ENCODE results near the gene SMAP2.

The SMAP2 gene

GRCh38 chr1:40431385-40431784 is 57.9 kb downstream of the SMAP2 start:
- no peak overlapping the region for H3K9ac ChIP-seq (ENCODE audit: low read length)
- H3K27ac ChIP-seq (ENCODE audit: low read depth, low read length), result no peak overlapping the region
- H3K4me3 ChIP-seq (ENCODE audit: low read depth in 1 of 2, low read length in 2 of 2), result no peak overlapping the region
- no peaks in the 10 kb centered on the region for H3K9me3 ChIP-seq (ENCODE audit: low read length)
- no peaks in the 10 kb centered on the region for H3K36me3 ChIP-seq (ENCODE audit: insufficient read depth, low read length)
- H3K27me3 ChIP-seq (ENCODE audit: control insufficient read depth in 1 of 2, insufficient read depth in 2 of 2, low read length in 2 of 2), result no peaks in the 10 kb centered on the region
- H3K4me1 ChIP-seq (ENCODE audit: insufficient read depth, low read length), result no peaks in the 10 kb centered on the region

- H3K9me3 ChIP-seq (ENCODE audit: low read length), result no peaks in the 10 kb centered on the region
- H3K4me1 ChIP-seq (ENCODE audit: insufficient read depth, low read length), result no peaks in the 10 kb centered on the region
- H3K36me3 ChIP-seq (ENCODE audit: insufficient read depth, low read length), result no peaks in the 10 kb centered on the region
- no peaks in the 10 kb centered on the region for H3K27me3 ChIP-seq (ENCODE audit: control insufficient read depth in 1 of 2, insufficient read depth in 2 of 2, low read length in 2 of 2)
- H3K9ac ChIP-seq (ENCODE audit: low read length), result no peak overlapping the region
- no peak overlapping the region for H3K4me3 ChIP-seq (ENCODE audit: low read depth in 1 of 2, low read length in 2 of 2)
- no peak overlapping the region for H3K27ac ChIP-seq (ENCODE audit: low read depth, low read length)
Measured at GRCh38 chr1:40432644-40433390, 59.3 kb downstream of the SMAP2 start.

GRCh38 chr1:40435471-40435870 is 61.9 kb downstream of the SMAP2 start:
- Histone ChIP-seq H3K9me3 (ENCODE audit: low read length) (no peaks in the 10 kb centered on the region), H3K36me3 (ENCODE audit: insufficient read depth, low read length) (no peaks in the 10 kb centered on the region), H3K27ac (ENCODE audit: low read depth, low read length) (no peak overlapping the region), H3K27me3 (ENCODE audit: control insufficient read depth in 1 of 2, insufficient read depth in 2 of 2, low read length in 2 of 2) (no peaks in the 10 kb centered on the region), H3K9ac (ENCODE audit: low read length) (no peak overlapping the region), H3K4me1 (ENCODE audit: insufficient read depth, low read length) (no peaks in the 10 kb centered on the region), H3K4me3 (ENCODE audit: low read depth in 1 of 2, low read length in 2 of 2) (no peak overlapping the region)

GRCh38 chr1:40435876-40436275 is 62.3 kb downstream of the SMAP2 start:
- Histone ChIP-seq H3K27ac (ENCODE audit: low read depth, low read length) (no peak overlapping the region), H3K9me3 (ENCODE audit: low read length) (no peaks in the 10 kb centered on the region), H3K27me3 (ENCODE audit: control insufficient read depth in 1 of 2, insufficient read depth in 2 of 2, low read length in 2 of 2) (no peaks in the 10 kb centered on the region), H3K4me1 (ENCODE audit: insufficient read depth, low read length) (no peaks in the 10 kb centered on the region), H3K4me3 (ENCODE audit: low read depth in 1 of 2, low read length in 2 of 2) (no peak overlapping the region), H3K36me3 (ENCODE audit: insufficient read depth, low read length) (no peaks in the 10 kb centered on the region), H3K9ac (ENCODE audit: low read length) (no peak overlapping the region)

- no peak overlapping the region for H3K4me3 ChIP-seq (ENCODE audit: low read depth in 1 of 2, low read length in 2 of 2)
- no peaks in the 10 kb centered on the region for H3K36me3 ChIP-seq (ENCODE audit: insufficient read depth, low read length)
- H3K27me3 ChIP-seq (ENCODE audit: control insufficient read depth in 1 of 2, insufficient read depth in 2 of 2, low read length in 2 of 2), result no peaks in the 10 kb centered on the region
- no peaks in the 10 kb centered on the region for H3K9me3 ChIP-seq (ENCODE audit: low read length)
- H3K27ac ChIP-seq (ENCODE audit: low read depth, low read length), result no peak overlapping the region
- no peak overlapping the region for H3K9ac ChIP-seq (ENCODE audit: low read length)
- no peaks in the 10 kb centered on the region for H3K4me1 ChIP-seq (ENCODE audit: insufficient read depth, low read length)
Measured at GRCh38 chr1:40438391-40439015, 65.0 kb downstream of the SMAP2 start.

- Histone ChIP-seq H3K9ac (ENCODE audit: low read length) (no peak overlapping the region), H3K9me3 (ENCODE audit: low read length) (no peaks in the 10 kb centered on the region), H3K4me3 (ENCODE audit: low read depth in 1 of 2, low read length in 2 of 2) (no peak overlapping the region), H3K36me3 (ENCODE audit: insufficient read depth, low read length) (no peaks in the 10 kb centered on the region), H3K27me3 (ENCODE audit: control insufficient read depth in 1 of 2, insufficient read depth in 2 of 2, low read length in 2 of 2) (no peaks in the 10 kb centered on the region), H3K27ac (ENCODE audit: low read depth, low read length) (no peak overlapping the region), H3K4me1 (ENCODE audit: insufficient read depth, low read length) (no peaks in the 10 kb centered on the region)
Measured at GRCh38 chr1:40439247-40439646, 65.7 kb downstream of the SMAP2 start.

- H3K27me3 ChIP-seq (ENCODE audit: control insufficient read depth in 1 of 2, insufficient read depth in 2 of 2, low read length in 2 of 2), result no peaks in the 10 kb centered on the region
- peak within 1 kb of the TSS; percentile 85 for H3K27ac ChIP-seq (ENCODE audit: low read depth, low read length)
- peak within 1 kb of the TSS; percentile 54 for H3K9ac ChIP-seq (ENCODE audit: low read length)
- H3K36me3 ChIP-seq (ENCODE audit: insufficient read depth, low read length), result no peaks in the 10 kb centered on the region
- H3K4me3 ChIP-seq (ENCODE audit: low read depth in 1 of 2, low read length in 2 of 2), result peak within 1 kb of the TSS; percentile 67 to 85
- H3K9me3 ChIP-seq (ENCODE audit: low read length), result peaks cover 4% of the 10 kb centered on the region
- peaks cover 6% of the 10 kb centered on the region for H3K4me1 ChIP-seq (ENCODE audit: insufficient read depth, low read length)
Measured at GRCh38 chr1:40449684-40450494, 76.4 kb downstream of the SMAP2 start, which contains the start of gene ZFP69B. Gene ZFP69B, plus strand, starts transcription at chr1:40450476. Its CDS starts 486 bp downstream, at chr1:40450962.

GRCh38 chr1:40450495-40451237 is 77.1 kb downstream of the SMAP2 start:
- peaks cover 7% of the 10 kb centered on the region for H3K9me3 ChIP-seq (ENCODE audit: low read length)
- peak overlapping the region; percentile 67 to 85 for H3K4me3 ChIP-seq (ENCODE audit: low read depth in 1 of 2, low read length in 2 of 2)
- H3K27me3 ChIP-seq (ENCODE audit: control insufficient read depth in 1 of 2, insufficient read depth in 2 of 2, low read length in 2 of 2), result no peaks in the 10 kb centered on the region
- peak overlapping the region; percentile 85 for H3K27ac ChIP-seq (ENCODE audit: low read depth, low read length)
- peaks cover 6% of the 10 kb centered on the region for H3K4me1 ChIP-seq (ENCODE audit: insufficient read depth, low read length)
- peak overlapping the region; percentile 50 for H3K9ac ChIP-seq (ENCODE audit: low read length)
- H3K36me3 ChIP-seq (ENCODE audit: insufficient read depth, low read length), result no peaks in the 10 kb centered on the region

GRCh38 chr1:40451238-40451585 is 77.7 kb downstream of the SMAP2 start:
- peaks cover 7% of the 10 kb centered on the region for H3K9me3 ChIP-seq (ENCODE audit: low read length)
- H3K27ac ChIP-seq (ENCODE audit: low read depth, low read length), result no peak overlapping the region
- no peaks in the 10 kb centered on the region for H3K36me3 ChIP-seq (ENCODE audit: insufficient read depth, low read length)
- peak overlapping the region in 1 of 2 donors; percentile 85 for H3K4me3 ChIP-seq (ENCODE audit: low read depth in 1 of 2, low read length in 2 of 2)
- H3K4me1 ChIP-seq (ENCODE audit: insufficient read depth, low read length), result peaks cover 6% of the 10 kb centered on the region
- no peaks in the 10 kb centered on the region for H3K27me3 ChIP-seq (ENCODE audit: control insufficient read depth in 1 of 2, insufficient read depth in 2 of 2, low read length in 2 of 2)
- peak overlapping the region; percentile 50 for H3K9ac ChIP-seq (ENCODE audit: low read length)

- Histone ChIP-seq H3K27ac (ENCODE audit: low read depth, low read length) (no peak overlapping the region), H3K4me3 (ENCODE audit: low read depth in 1 of 2, low read length in 2 of 2) (no peak overlapping the region), H3K4me1 (ENCODE audit: insufficient read depth, low read length) (no peaks in the 10 kb centered on the region), H3K9ac (ENCODE audit: low read length) (no peak overlapping the region), H3K9me3 (ENCODE audit: low read length) (peaks cover 19% of the 10 kb centered on the region), H3K36me3 (ENCODE audit: insufficient read depth, low read length) (no peaks in the 10 kb centered on the region), H3K27me3 (ENCODE audit: control insufficient read depth in 1 of 2, insufficient read depth in 2 of 2, low read length in 2 of 2) (no peaks in the 10 kb centered on the region)
Measured at GRCh38 chr1:40454873-40455272, 81.3 kb downstream of the SMAP2 start.

Measured in muscle layer of colon (tissue), 2 donors.